Liver (tissue), 9 donors: ENCODE measurements around the gene IGF2BP2. TPM values are rescaled to one million over a fixed set of nuclear protein-coding genes. Genes with fewer than 3 reads are reported as not detected.

Source experiments
- DNase-seq: peaks from one replicate; pipeline ENCODE4 v3.0.0-alpha.2; 2017; ENCODE audit warnings: low spot score
- H3K27ac ChIP-seq, 2 donors: one replicate each; pipeline ENCODE4 v1.7.0; 2013; ENCODE audit warnings: inconsistent platforms in 2 of 2, low read length in 2 of 2, control low read depth in 1 of 2, low read depth in 1 of 2, mild to moderate bottlenecking in 1 of 2
- H3K27me3 ChIP-seq, 4 donors: one replicate each; pipeline versions ENCODE4 v1.6.1 to v1.7.0; 2013; ENCODE audit warnings: low read length in 3 of 4, inconsistent platforms in 1 of 4, mild to moderate bottlenecking in 1 of 4, moderate library complexity in 1 of 4; ENCODE audit not compliant: control insufficient read depth in 4 of 4, insufficient read depth in 4 of 4
- H3K36me3 ChIP-seq, 4 donors: one replicate each; pipeline versions ENCODE4 v1.6.1 to v1.7.0; 2013; ENCODE audit warnings: low read length in 3 of 4, mild to moderate bottlenecking in 3 of 4, low read depth in 1 of 4, moderate library complexity in 1 of 4; ENCODE audit not compliant: control insufficient read depth in 4 of 4, insufficient read depth in 3 of 4
- H3K4me1 ChIP-seq, 4 donors: one replicate each; pipeline versions ENCODE4 v1.6.1 to v1.7.0; 2013; ENCODE audit warnings: low read length in 3 of 4, mild to moderate bottlenecking in 3 of 4, moderate library complexity in 1 of 4; ENCODE audit not compliant: control insufficient read depth in 4 of 4, insufficient read depth in 4 of 4
- H3K4me3 ChIP-seq, 3 donors: one replicate each; pipeline versions ENCODE4 v1.6.1 to v1.7.0; 2013; ENCODE audit warnings: low read length in 3 of 3, control low read depth in 1 of 3, low read depth in 1 of 3, mild to moderate bottlenecking in 1 of 3
- H3K9ac ChIP-seq, 2 donors: one replicate each; pipeline ENCODE4 v1.7.0; 2013; ENCODE audit warnings: low read length in 2 of 2, mild to moderate bottlenecking in 2 of 2, moderate library complexity in 2 of 2, control low read depth in 1 of 2, low read depth in 1 of 2
- H3K9me3 ChIP-seq, 4 donors: one replicate each; pipeline versions ENCODE4 v1.6.1 to v1.7.0; 2013; ENCODE audit warnings: low read length in 3 of 4; ENCODE audit not compliant: control insufficient read depth in 4 of 4
- EGR1 ChIP-seq, 2 donors: IDR thresholded peaks; 2 replicates each; pipeline ENCODE4 v1.6.1; 2016 to 2018; ENCODE audit warnings: antibody characterized with exemption in 2 of 2, low read depth in 2 of 2
- FOXA2 ChIP-seq: IDR thresholded peaks from 2 replicates; pipeline ENCODE4 v1.6.1; 2016; ENCODE audit warnings: antibody characterized with exemption
- HNF4G ChIP-seq: IDR thresholded peaks from 2 replicates; pipeline ENCODE4 v1.6.1; 2016; ENCODE audit warnings: antibody characterized with exemption
- NR2F2 ChIP-seq: IDR thresholded peaks from 2 replicates; pipeline ENCODE4 v1.6.1; 2016; ENCODE audit warnings: antibody characterized with exemption
- RAD21 ChIP-seq, 2 donors: IDR thresholded peaks; 2 replicates each; pipeline ENCODE4 v1.6.1; 2016; ENCODE audit warnings: antibody characterized with exemption in 2 of 2, mild to moderate bottlenecking in 2 of 2
- SP1 ChIP-seq: IDR thresholded peaks from 2 replicates; pipeline ENCODE4 v1.6.1; 2018; ENCODE audit warnings: antibody characterized with exemption, mild to moderate bottlenecking
- TAF1 ChIP-seq: conservative IDR thresholded peaks from 2 replicates; pipeline ENCODE4 v1.6.1; 2016; ENCODE audit warnings: antibody characterized with exemption, mild to moderate bottlenecking
- YY1 ChIP-seq: IDR thresholded peaks from 2 replicates; pipeline ENCODE4 v1.6.1; 2016; ENCODE audit warnings: antibody characterized with exemption, mild to moderate bottlenecking
- WGBS: extraction: QIAGEN DNeasy Blood & Tissue Kit; methylation state at CpG from one replicate; pipeline ENCODE4 v1.1.7; 2013; 5-methylcytosine and 5-hydroxymethylcytosine counted together
- polyA plus RNA-seq, 2 donors: library from polyadenylated mRNA; stranded (reverse) in 1 of 2; unstranded in 1 of 2; fragments of 200-250 nt in 1 of 2; fragments of >200 nt in 1 of 2; fragmentation: Nextera tagmentation in 1 of 2; extraction: Ambion mirVana in 1 of 2; gene quantifications; one replicate each; pipeline versions ENCODE4 v1.2.1 to v1.2.3, GENCODE V29; 2013 to 2015
- total RNA-seq, 2 donors: library from RNA; depleted of rRNA; stranded (reverse); fragments of >200 nt; gene quantifications; one replicate each; pipeline ENCODE4 v1.2.3, GENCODE V29; 2014
- TF ChIP-seq, protein P1 (sequence below): IDR thresholded peaks from 2 replicates; pipeline ENCODE4 v1.6.1; 2016; ENCODE audit warnings: antibody characterized with exemption
- TF ChIP-seq, protein P2 (sequence below): IDR thresholded peaks from 2 replicates; pipeline ENCODE4 v1.6.1; 2016; ENCODE audit warnings: antibody characterized with exemption
- TF ChIP-seq, protein P3 (sequence below): IDR thresholded peaks from 2 replicates; pipeline ENCODE4 v1.6.1; 2016; ENCODE audit warnings: antibody characterized with exemption
- TF ChIP-seq, protein P4 (sequence below): IDR thresholded peaks from 2 replicates; pipeline ENCODE4 v1.6.1; 2016; ENCODE audit warnings: antibody characterized with exemption, mild to moderate bottlenecking
- TF ChIP-seq, protein P5 (sequence below): fragments of 150-350 bp; IDR thresholded peaks from 2 replicates; pipeline ENCODE4 v1.5.1; 2017; ENCODE audit warnings: improper control_type of control experiment, low read depth, low read length; ENCODE audit not compliant: missing input control
- donor health status: healthy.
- donor health status: healthy.
- donor health status: healthy.
- donor health status: healthy.
- donor health status: healthy.

Gene IGF2BP2
- total and polyA plus RNA-seq, 4 donors, result 0.67 to 35.0 (median 1.7) TPM

DNA sequence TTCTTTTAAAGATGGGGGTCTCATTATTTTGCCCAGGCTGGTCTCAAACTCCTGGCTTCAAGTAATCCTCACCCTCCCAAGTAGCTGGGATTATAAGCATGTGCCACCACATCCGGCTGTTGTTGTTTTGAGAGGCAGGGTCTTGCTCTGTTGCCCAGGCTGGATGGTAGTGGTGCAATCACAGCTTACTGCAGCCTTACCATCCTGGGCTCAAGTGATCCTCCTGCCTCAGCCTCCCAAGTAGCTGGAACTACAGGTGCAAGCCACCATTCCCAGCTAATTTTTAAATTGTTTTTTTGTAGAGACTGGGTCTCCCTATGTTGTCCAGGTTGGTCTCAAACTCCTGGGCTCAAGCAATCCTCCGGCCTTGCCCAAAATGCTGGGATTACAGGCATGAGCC lies 133.2 kb downstream of the IGF2BP2 start:
- TF ChIP-seq RAD21 (IDR thresholded peaks at IDR 0.05), result no peak
- H3K4me3 ChIP-seq, result no peak overlapping the region
- H3K27ac ChIP-seq, result no peak overlapping the region
- H3K9me3 ChIP-seq, result no peaks in the 10 kb centered on the region
- 98% methylated on average over 2 of the region's 2 CpGs for WGBS
- no peaks in the 10 kb centered on the region for H3K27me3 ChIP-seq
- DNase-seq, result no peak
- no peak overlapping the region for H3K9ac ChIP-seq
- peaks cover 0 to 1% (median 0%) of the 10 kb centered on the region in 4 donors for H3K36me3 ChIP-seq
- no peaks in the 10 kb centered on the region for H3K4me1 ChIP-seq

DNA sequence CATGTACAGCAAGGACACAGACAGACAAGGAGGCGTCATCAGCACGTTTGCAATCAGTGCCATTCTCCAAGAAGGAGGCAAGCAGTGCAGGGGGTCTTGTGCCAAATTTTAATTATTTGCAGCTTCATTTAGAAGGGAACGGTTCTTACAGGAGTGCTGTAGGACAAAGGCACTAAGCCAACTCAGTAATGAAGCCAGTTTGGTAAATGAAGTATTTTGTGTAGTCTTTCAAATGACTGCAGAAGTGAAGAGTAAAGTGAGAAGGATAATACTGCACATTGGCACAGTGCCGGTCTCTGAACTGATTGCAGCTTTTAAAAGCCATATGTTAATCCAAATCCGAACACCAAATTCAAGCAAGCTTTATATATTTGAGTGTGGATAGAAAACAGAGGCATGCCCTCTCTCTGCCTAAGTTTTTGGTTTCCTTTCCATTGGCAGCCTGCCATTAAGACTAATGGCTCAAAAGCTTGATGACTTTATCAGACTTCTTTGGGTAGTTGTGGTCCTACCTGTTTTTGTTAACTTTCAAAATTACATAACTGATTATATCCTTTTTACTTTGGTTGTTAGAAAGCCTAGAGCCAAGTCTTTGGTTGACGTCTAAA lies 137.5 kb downstream of the IGF2BP2 start:
- H3K9me3 ChIP-seq, result no peaks in the 10 kb centered on the region
- H3K9ac ChIP-seq, result no peak overlapping the region
- TF ChIP-seq, protein P1, sequence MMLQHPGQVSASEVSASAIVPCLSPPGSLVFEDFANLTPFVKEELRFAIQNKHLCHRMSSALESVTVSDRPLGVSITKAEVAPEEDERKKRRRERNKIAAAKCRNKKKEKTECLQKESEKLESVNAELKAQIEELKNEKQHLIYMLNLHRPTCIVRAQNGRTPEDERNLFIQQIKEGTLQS, result no peak
- TF ChIP-seq FOXA2, result no peak
- TF ChIP-seq, protein P2, sequence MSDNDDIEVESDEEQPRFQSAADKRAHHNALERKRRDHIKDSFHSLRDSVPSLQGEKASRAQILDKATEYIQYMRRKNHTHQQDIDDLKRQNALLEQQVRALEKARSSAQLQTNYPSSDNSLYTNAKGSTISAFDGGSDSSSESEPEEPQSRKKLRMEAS, result no peak
- TF ChIP-seq NR2F2, result no peak
- TF ChIP-seq EGR1 (IDR thresholded peaks at IDR 0.05; ENCODE audit: low read depth in 2 of 2), result no peak
- no peak for TF ChIP-seq HNF4G
- TF ChIP-seq RAD21 (IDR thresholded peaks at IDR 0.05), result no peak
- TF ChIP-seq, protein P3, sequence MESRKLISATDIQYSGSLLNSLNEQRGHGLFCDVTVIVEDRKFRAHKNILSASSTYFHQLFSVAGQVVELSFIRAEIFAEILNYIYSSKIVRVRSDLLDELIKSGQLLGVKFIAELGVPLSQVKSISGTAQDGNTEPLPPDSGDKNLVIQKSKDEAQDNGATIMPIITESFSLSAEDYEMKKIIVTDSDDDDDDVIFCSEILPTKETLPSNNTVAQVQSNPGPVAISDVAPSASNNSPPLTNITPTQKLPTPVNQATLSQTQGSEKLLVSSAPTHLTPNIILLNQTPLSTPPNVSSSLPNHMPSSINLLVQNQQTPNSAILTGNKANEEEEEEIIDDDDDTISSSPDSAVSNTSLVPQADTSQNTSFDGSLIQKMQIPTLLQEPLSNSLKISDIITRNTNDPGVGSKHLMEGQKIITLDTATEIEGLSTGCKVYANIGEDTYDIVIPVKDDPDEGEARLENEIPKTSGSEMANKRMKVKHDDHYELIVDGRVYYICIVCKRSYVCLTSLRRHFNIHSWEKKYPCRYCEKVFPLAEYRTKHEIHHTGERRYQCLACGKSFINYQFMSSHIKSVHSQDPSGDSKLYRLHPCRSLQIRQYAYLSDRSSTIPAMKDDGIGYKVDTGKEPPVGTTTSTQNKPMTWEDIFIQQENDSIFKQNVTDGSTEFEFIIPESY, result no peak
- TF ChIP-seq, protein P4, sequence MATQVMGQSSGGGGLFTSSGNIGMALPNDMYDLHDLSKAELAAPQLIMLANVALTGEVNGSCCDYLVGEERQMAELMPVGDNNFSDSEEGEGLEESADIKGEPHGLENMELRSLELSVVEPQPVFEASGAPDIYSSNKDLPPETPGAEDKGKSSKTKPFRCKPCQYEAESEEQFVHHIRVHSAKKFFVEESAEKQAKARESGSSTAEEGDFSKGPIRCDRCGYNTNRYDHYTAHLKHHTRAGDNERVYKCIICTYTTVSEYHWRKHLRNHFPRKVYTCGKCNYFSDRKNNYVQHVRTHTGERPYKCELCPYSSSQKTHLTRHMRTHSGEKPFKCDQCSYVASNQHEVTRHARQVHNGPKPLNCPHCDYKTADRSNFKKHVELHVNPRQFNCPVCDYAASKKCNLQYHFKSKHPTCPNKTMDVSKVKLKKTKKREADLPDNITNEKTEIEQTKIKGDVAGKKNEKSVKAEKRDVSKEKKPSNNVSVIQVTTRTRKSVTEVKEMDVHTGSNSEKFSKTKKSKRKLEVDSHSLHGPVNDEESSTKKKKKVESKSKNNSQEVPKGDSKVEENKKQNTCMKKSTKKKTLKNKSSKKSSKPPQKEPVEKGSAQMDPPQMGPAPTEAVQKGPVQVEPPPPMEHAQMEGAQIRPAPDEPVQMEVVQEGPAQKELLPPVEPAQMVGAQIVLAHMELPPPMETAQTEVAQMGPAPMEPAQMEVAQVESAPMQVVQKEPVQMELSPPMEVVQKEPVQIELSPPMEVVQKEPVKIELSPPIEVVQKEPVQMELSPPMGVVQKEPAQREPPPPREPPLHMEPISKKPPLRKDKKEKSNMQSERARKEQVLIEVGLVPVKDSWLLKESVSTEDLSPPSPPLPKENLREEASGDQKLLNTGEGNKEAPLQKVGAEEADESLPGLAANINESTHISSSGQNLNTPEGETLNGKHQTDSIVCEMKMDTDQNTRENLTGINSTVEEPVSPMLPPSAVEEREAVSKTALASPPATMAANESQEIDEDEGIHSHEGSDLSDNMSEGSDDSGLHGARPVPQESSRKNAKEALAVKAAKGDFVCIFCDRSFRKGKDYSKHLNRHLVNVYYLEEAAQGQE, result no peak
- no peak for TF ChIP-seq TAF1
- TF ChIP-seq, protein P5, sequence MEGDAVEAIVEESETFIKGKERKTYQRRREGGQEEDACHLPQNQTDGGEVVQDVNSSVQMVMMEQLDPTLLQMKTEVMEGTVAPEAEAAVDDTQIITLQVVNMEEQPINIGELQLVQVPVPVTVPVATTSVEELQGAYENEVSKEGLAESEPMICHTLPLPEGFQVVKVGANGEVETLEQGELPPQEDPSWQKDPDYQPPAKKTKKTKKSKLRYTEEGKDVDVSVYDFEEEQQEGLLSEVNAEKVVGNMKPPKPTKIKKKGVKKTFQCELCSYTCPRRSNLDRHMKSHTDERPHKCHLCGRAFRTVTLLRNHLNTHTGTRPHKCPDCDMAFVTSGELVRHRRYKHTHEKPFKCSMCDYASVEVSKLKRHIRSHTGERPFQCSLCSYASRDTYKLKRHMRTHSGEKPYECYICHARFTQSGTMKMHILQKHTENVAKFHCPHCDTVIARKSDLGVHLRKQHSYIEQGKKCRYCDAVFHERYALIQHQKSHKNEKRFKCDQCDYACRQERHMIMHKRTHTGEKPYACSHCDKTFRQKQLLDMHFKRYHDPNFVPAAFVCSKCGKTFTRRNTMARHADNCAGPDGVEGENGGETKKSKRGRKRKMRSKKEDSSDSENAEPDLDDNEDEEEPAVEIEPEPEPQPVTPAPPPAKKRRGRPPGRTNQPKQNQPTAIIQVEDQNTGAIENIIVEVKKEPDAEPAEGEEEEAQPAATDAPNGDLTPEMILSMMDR, result no peak
- no peak for TF ChIP-seq SP1
- TF ChIP-seq YY1, result no peak
- no peak for DNase-seq
- H3K4me1 ChIP-seq, result no peaks in the 10 kb centered on the region
- H3K36me3 ChIP-seq, result peaks cover 0 to 1% (median 0%) of the 10 kb centered on the region in 4 donors
- H3K4me3 ChIP-seq, result no peak overlapping the region
- 88% methylated on average over 6 of the region's 6 CpGs for WGBS
- H3K27me3 ChIP-seq, result no peaks in the 10 kb centered on the region
- H3K27ac ChIP-seq, result no peak overlapping the region
